ENCODE data around the gene CUL4B.
A peak's percentile ranks its signal among the peaks of the same experiment; 100 is the strongest.
"Not testable (repeated sequence)": the region's sequence is repeated elsewhere in the genome, so short reads cannot be mapped to it uniquely, and the experiment has no call there.

The CUL4B gene

GRCh38 chrX:120560842-120561633, at the start of gene CUL4B:
Gene CUL4B, minus strand, starts transcription at chrX:120560962. Its CDS starts 324 bp downstream, at chrX:120560638.
- peak; percentile 97 for DNase-seq

GRCh38 chrX:120604361-120604782, 43.6 kb upstream of the CUL4B start:
- peak; percentile 66 for DNase-seq

- peak; percentile 99 for DNase-seq
These were observed 43.1 kb upstream of the CUL4B start, which contains the start of gene MCTS1 for GRCh38 chrX:120603707-120604360. Gene MCTS1, plus strand, starts transcription at chrX:120604101. Its CDS starts 136 bp downstream, at chrX:120604237.

GRCh38 chrX:120585702-120586101, 24.9 kb upstream of the CUL4B start:
- no peak for DNase-seq

GRCh38 chrX:120575379-120576114, 14.8 kb upstream of the CUL4B start:
- DNase-seq: peak; percentile 7

GRCh38 chrX:120573806-120574205, 13.0 kb upstream of the CUL4B start:
- DNase-seq: not testable (repeated sequence)

GRCh38 chrX:120570011-120570600, 9.3 kb upstream of the CUL4B start:
- no peak for DNase-seq

GRCh38 chrX:120568609-120569008, 7.8 kb upstream of the CUL4B start:
- DNase-seq: no peak

GRCh38 chrX:120568035-120568434, 7.3 kb upstream of the CUL4B start:
- no peak for DNase-seq

GRCh38 chrX:120566817-120567216, 6.1 kb upstream of the CUL4B start:
- DNase-seq: no peak

GRCh38 chrX:120564925-120565324, 4.2 kb upstream of the CUL4B start:
- no peak for DNase-seq

- no peak for DNase-seq
These were observed 1.8 kb upstream of the CUL4B start for GRCh38 chrX:120562569-120562926.

GRCh38 chrX:120561634-120562568, 1.1 kb upstream of the CUL4B start:
- no peak for DNase-seq

- DNase-seq: peak; percentile 74
These were observed 339 bp downstream of the CUL4B start for GRCh38 chrX:120560405-120560841.

- peak; percentile 46 for DNase-seq
These were observed 958 bp downstream of the CUL4B start for GRCh38 chrX:120559804-120560203.

- no peak for DNase-seq
These were observed 4.5 kb downstream of the CUL4B start for GRCh38 chrX:120556251-120556650.

GRCh38 chrX:120549483-120550452, 11.0 kb downstream of the CUL4B start:
- DNase-seq: peak; percentile 70

GRCh38 chrX:120536061-120536460, 24.7 kb downstream of the CUL4B start:
- DNase-seq: no peak

GRCh38 chrX:120534413-120535205, 26.2 kb downstream of the CUL4B start:
- no peak for DNase-seq

GRCh38 chrX:120522820-120523219, 37.9 kb downstream of the CUL4B start:
- peak; percentile 2 for DNase-seq
